Measurements from ENCODE around the gene HSPB1.

The HSPB1 gene

GRCh38 chr7:76353744-76354143 is 51.3 kb downstream of the HSPB1 start:
- TF ChIP-seq FOXM1 (IDR thresholded peaks at IDR 0.05; ENCODE audit: borderline replicate concordance, low read depth) (no peak), RAD21 (IDR thresholded peaks at IDR 0.05; ENCODE audit: low read depth) (no peak), MAX (IDR thresholded peaks at IDR 0.05) (no peak), ZBTB7A (IDR thresholded peaks at IDR 0.05; ENCODE audit: low read depth) (no peak), NFIC (IDR thresholded peaks at IDR 0.05) (no peak), TCF12 (IDR thresholded peaks at IDR 0.05; ENCODE audit: low read depth) (no peak), EP300 (IDR thresholded peaks at IDR 0.05; ENCODE audit: borderline replicate concordance) (no peak), EGR1 (IDR thresholded peaks at IDR 0.05) (no peak), CEBPB (IDR thresholded peaks at IDR 0.05) (no peak), TAF1 (IDR thresholded peaks at IDR 0.05; ENCODE audit: low read depth) (no peak), CREB1 (IDR thresholded peaks at IDR 0.05; ENCODE audit: low read depth) (no peak), YY1 (IDR thresholded peaks at IDR 0.05; ENCODE audit: low read depth) (no peak), REST (IDR thresholded peaks at IDR 0.05; ENCODE audit: low read depth) (no peak), TEAD4 (IDR thresholded peaks at IDR 0.05) (no peak)
- TF ChIP-seq, protein P1, sequence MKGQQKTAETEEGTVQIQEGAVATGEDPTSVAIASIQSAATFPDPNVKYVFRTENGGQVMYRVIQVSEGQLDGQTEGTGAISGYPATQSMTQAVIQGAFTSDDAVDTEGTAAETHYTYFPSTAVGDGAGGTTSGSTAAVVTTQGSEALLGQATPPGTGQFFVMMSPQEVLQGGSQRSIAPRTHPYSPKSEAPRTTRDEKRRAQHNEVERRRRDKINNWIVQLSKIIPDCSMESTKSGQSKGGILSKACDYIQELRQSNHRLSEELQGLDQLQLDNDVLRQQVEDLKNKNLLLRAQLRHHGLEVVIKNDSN (IDR thresholded peaks at IDR 0.05) = no peak
